GM23338 (cell line): Measurements from ENCODE around the gene AP1M1. TPM values are rescaled to one million over a fixed set of nuclear protein-coding genes. Genes with fewer than 3 reads are reported as not detected.

ENCODE experiments used
- ATAC-seq: fragments of 200-7000 bp; cut with Tn5 transposase; 3 replicates; pipeline ENCODE4 v1.9.1; 2020
- DNase-seq: peaks from one replicate; pipeline ENCODE4 v3.0.0-alpha.2; 2015; ENCODE audit warnings: low spot score
- H2AFZ ChIP-seq: fragments of 200-600 bp; sonication (generic); 2 replicates; pipeline ENCODE4 v1.8.0; 2016; ENCODE audit warnings: antibody characterized with exemption, mild to moderate bottlenecking, moderate library complexity
- H3F3A ChIP-seq: fragments of 200-600 bp; sonication (generic); replicated peaks from 2 replicates; pipeline ENCODE4 v1.8.0; 2017; ENCODE audit warnings: antibody characterized with exemption, mixed run types, low read depth
- H3K27ac ChIP-seq: fragments of 200-600 bp; sonication (generic); 2 replicates; pipeline ENCODE4 v1.6.1; 2016; ENCODE audit warnings: low read depth
- H3K27me3 ChIP-seq: fragments of 200-600 bp; sonication (generic); 2 replicates; pipeline ENCODE4 v1.8.0; 2016; ENCODE audit warnings: mild to moderate bottlenecking, mixed run types, moderate library complexity; ENCODE audit not compliant: insufficient read depth
- H3K36me3 ChIP-seq: fragments of 200-600 bp; sonication (generic); 2 replicates; pipeline ENCODE4 v1.8.0; 2016; ENCODE audit warnings: mild to moderate bottlenecking; ENCODE audit not compliant: insufficient read depth
- H3K4me1 ChIP-seq: fragments of 200-600 bp; sonication (generic); 2 replicates; pipeline ENCODE4 v1.8.0; 2016; ENCODE audit warnings: mild to moderate bottlenecking, moderate library complexity; ENCODE audit not compliant: insufficient read depth
- H3K4me2 ChIP-seq: fragments of 200-600 bp; sonication (generic); 2 replicates; pipeline ENCODE4 v1.7.1; 2017; ENCODE audit warnings: mixed run types
- H3K4me3 ChIP-seq: fragments of 200-600 bp; sonication (generic); 2 replicates; pipeline ENCODE4 v1.6.1; 2016; ENCODE audit warnings: mixed run types
- H3K79me2 ChIP-seq: fragments of 200-600 bp; sonication (generic); replicated peaks from 2 replicates; pipeline ENCODE4 v1.8.0; 2017; ENCODE audit warnings: mild to moderate bottlenecking; ENCODE audit not compliant: insufficient read depth
- H3K9me2 ChIP-seq: fragments of 200-600 bp; sonication (generic); 2 replicates; pipeline ENCODE4 v1.8.0; 2017; ENCODE audit not compliant: insufficient read depth
- H4K20me1 ChIP-seq: fragments of 200-600 bp; sonication (generic); replicated peaks from 2 replicates; pipeline ENCODE4 v1.8.0; 2017; ENCODE audit warnings: mild to moderate bottlenecking; ENCODE audit not compliant: insufficient read depth
- H3K27ac Mint-ChIP-seq: 2 replicates; pipeline ENCODE4 v1.8.0; 2020; ENCODE audit warnings: inconsistent platforms, mild to moderate bottlenecking, moderate library complexity, mixed read lengths
- H3K27me3 Mint-ChIP-seq: 3 replicates; pipeline ENCODE4 v1.8.0; 2022; ENCODE audit warnings: low read depth, mild to moderate bottlenecking, moderate library complexity, mixed read lengths, inconsistent platforms; ENCODE audit not compliant: insufficient read depth, poor library complexity
- H3K36me3 Mint-ChIP-seq: 3 replicates; pipeline ENCODE4 v1.8.0; 2021; ENCODE audit warnings: low read depth, mild to moderate bottlenecking, inconsistent platforms, moderate library complexity, mixed read lengths
- H3K4me1 Mint-ChIP-seq: 3 replicates; pipeline ENCODE4 v1.8.0; 2020; ENCODE audit warnings: mild to moderate bottlenecking, inconsistent platforms, mixed read lengths
- H3K4me3 Mint-ChIP-seq: 3 replicates; pipeline ENCODE4 v1.8.0; 2021; ENCODE audit warnings: moderate library complexity, mild to moderate bottlenecking, inconsistent platforms, mixed read lengths
- H3K9me3 Mint-ChIP-seq: 3 replicates; pipeline ENCODE4 v1.8.0; 2020; ENCODE audit warnings: moderate library complexity, mild to moderate bottlenecking, inconsistent platforms, mixed read lengths
- CREB1 ChIP-seq: fragments of 250-450 bp; sonication (Bioruptor Pico); IDR thresholded peaks from 2 replicates; pipeline ENCODE4 v1.5.0; 2020; ENCODE audit warnings: low read depth, mild to moderate bottlenecking, moderate library complexity
- EZH2 ChIP-seq: fragments of 200-600 bp; sonication (generic); IDR thresholded peaks from one replicate; pipeline ENCODE4 v1.8.0; 2017; ENCODE audit warnings: antibody characterized with exemption, mild to moderate bottlenecking, low read depth; ENCODE audit not compliant: unreplicated experiment
- EZH2phosphoT487 ChIP-seq: fragments of 200-600 bp; sonication (generic); IDR thresholded peaks from one replicate; pipeline ENCODE4 v1.8.1; 2018; ENCODE audit warnings: antibody characterized with exemption; ENCODE audit not compliant: unreplicated experiment
- JUNB ChIP-seq: IDR thresholded peaks from one replicate; pipeline ENCODE4 v1.6.1; 2016; ENCODE audit warnings: antibody characterized with exemption; ENCODE audit not compliant: unreplicated experiment
- NANOG ChIP-seq: IDR thresholded peaks from 2 replicates; pipeline ENCODE4 v1.6.1; 2016; ENCODE audit warnings: antibody characterized with exemption, borderline replicate concordance
- POLR2AphosphoS5 ChIP-seq: IDR thresholded peaks from 2 replicates; pipeline ENCODE4 v1.6.1; 2016; ENCODE audit warnings: antibody characterized with exemption, low read depth
- STAT1 ChIP-seq: IDR thresholded peaks from one replicate; pipeline ENCODE4 v1.6.1; 2016; ENCODE audit warnings: antibody characterized with exemption; ENCODE audit not compliant: unreplicated experiment
- ZNF114 ChIP-seq: fragments of 250-450 bp; sonication (Bioruptor Pico); IDR thresholded peaks from 2 replicates; pipeline ENCODE4 v1.5.0; 2020; ENCODE audit warnings: mild to moderate bottlenecking, moderate library complexity
- ZNF331 ChIP-seq: fragments of 250-450 bp; sonication (Bioruptor Pico); IDR thresholded peaks from 2 replicates; pipeline ENCODE4 v1.5.0; 2020; ENCODE audit warnings: low read depth, mild to moderate bottlenecking, moderate library complexity
- polyA plus RNA-seq: library from polyadenylated mRNA; unstranded; fragments of >200 nt; fragmentation: Nextera tagmentation; extraction: Ambion mirVana; gene quantifications from 2 replicates; pipeline ENCODE4 v1.2.1, GENCODE V29; 2016
- total RNA-seq: library from RNA; depleted of rRNA; stranded (reverse); fragments of >200 nt; shearing (Covaris generic); gene quantifications from 2 replicates; pipeline ENCODE4 v1.2.3, GENCODE V29; 2014
- TF ChIP-seq, protein P1 (sequence below), 2 experiments: fragments of 200-600 bp in 1 of 2; sonication (generic) in 1 of 2; conservative IDR thresholded peaks; 2 replicates each; pipeline versions ENCODE4 v1.5.1 to v1.6.1; 2016 to 2017; ENCODE audit warnings: antibody characterized with exemption in 2 of 2, low read depth in 2 of 2, mild to moderate bottlenecking in 2 of 2, moderate library complexity in 1 of 2
- TF ChIP-seq, protein P2 (sequence below): IDR thresholded peaks from 2 replicates; pipeline ENCODE4 v1.6.1; 2016; ENCODE audit warnings: antibody characterized with exemption
- TF ChIP-seq, protein P3 (sequence below): fragments of 250-450 bp; sonication (Bioruptor Pico); IDR thresholded peaks from 2 replicates; pipeline ENCODE4 v1.5.0; 2020; ENCODE audit warnings: mild to moderate bottlenecking, moderate library complexity
- TF ChIP-seq, protein P4 (sequence below): IDR thresholded peaks from one replicate; pipeline ENCODE4 v1.6.1; 2018; ENCODE audit warnings: antibody characterized with exemption; ENCODE audit not compliant: unreplicated experiment

Gene AP1M1
- total and polyA plus RNA-seq, 2 experiments from 2014 or later = 22.0 to 32.0 TPM

DNA sequence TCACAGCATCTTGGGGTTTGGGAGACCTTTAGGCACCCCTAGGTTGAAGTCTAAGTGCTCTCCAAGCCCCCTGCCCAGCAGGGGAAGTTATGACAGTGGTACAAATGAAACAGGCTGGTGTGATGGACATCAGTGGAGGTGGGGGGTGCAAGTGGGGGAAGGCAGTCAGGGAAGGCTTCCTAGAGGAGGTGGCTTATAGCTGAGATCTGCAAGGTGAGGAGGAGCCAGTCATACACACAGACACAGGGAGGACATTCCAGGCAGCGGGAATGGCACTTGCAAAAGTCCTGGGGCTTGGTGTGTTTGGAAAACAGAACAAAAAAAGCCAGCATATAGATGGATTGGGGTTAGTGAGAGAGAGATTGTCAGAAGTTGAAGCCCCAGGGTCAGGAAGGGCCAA, 42.6 kb upstream of the AP1M1 start:
- no peaks in the 10 kb centered on the region for H3F3A ChIP-seq
- H3K4me3 ChIP-seq = no peak overlapping the region
- H4K20me1 ChIP-seq = no peaks in the 10 kb centered on the region
- H2AFZ ChIP-seq = no peak overlapping the region
- ATAC-seq (no peak), DNase-seq (no peak)
- H3K4me3 Mint-ChIP-seq = no peak overlapping the region; the same call in 2 of the 3 replicates
- H3K27me3 Mint-ChIP-seq = peaks cover 11% of the 10 kb centered on the region
- H3K4me1 ChIP-seq = no peaks in the 10 kb centered on the region
- no peak overlapping the region for H3K27ac ChIP-seq
- no peak overlapping the region for H3K4me2 ChIP-seq
- H3K27ac Mint-ChIP-seq = no peak overlapping the region
- no peaks in the 10 kb centered on the region for H3K4me1 Mint-ChIP-seq
- H3K79me2 ChIP-seq = no peaks in the 10 kb centered on the region
- H3K36me3 Mint-ChIP-seq = no peaks in the 10 kb centered on the region; the same call in 2 of the 3 replicates
- H3K36me3 ChIP-seq = no peaks in the 10 kb centered on the region
- no peaks in the 10 kb centered on the region for H3K27me3 ChIP-seq
- TF ChIP-seq, protein P1, sequence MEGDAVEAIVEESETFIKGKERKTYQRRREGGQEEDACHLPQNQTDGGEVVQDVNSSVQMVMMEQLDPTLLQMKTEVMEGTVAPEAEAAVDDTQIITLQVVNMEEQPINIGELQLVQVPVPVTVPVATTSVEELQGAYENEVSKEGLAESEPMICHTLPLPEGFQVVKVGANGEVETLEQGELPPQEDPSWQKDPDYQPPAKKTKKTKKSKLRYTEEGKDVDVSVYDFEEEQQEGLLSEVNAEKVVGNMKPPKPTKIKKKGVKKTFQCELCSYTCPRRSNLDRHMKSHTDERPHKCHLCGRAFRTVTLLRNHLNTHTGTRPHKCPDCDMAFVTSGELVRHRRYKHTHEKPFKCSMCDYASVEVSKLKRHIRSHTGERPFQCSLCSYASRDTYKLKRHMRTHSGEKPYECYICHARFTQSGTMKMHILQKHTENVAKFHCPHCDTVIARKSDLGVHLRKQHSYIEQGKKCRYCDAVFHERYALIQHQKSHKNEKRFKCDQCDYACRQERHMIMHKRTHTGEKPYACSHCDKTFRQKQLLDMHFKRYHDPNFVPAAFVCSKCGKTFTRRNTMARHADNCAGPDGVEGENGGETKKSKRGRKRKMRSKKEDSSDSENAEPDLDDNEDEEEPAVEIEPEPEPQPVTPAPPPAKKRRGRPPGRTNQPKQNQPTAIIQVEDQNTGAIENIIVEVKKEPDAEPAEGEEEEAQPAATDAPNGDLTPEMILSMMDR (conservative IDR thresholded peaks at IDR 0.05; ENCODE audit: low read depth in 2 of 2) = no peak
- TF ChIP-seq EZH2 = no peak
- no peak for TF ChIP-seq JUNB
- TF ChIP-seq, protein P2, sequence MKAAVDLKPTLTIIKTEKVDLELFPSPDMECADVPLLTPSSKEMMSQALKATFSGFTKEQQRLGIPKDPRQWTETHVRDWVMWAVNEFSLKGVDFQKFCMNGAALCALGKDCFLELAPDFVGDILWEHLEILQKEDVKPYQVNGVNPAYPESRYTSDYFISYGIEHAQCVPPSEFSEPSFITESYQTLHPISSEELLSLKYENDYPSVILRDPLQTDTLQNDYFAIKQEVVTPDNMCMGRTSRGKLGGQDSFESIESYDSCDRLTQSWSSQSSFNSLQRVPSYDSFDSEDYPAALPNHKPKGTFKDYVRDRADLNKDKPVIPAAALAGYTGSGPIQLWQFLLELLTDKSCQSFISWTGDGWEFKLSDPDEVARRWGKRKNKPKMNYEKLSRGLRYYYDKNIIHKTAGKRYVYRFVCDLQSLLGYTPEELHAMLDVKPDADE = no peak
- TF ChIP-seq ZNF331 = no peak
- no peak for TF ChIP-seq ZNF114 (CRISPR knock-in tag)
- TF ChIP-seq STAT1 = no peak
- no peak for TF ChIP-seq CREB1 (CRISPR knock-in tag)
- TF ChIP-seq, protein P3, sequence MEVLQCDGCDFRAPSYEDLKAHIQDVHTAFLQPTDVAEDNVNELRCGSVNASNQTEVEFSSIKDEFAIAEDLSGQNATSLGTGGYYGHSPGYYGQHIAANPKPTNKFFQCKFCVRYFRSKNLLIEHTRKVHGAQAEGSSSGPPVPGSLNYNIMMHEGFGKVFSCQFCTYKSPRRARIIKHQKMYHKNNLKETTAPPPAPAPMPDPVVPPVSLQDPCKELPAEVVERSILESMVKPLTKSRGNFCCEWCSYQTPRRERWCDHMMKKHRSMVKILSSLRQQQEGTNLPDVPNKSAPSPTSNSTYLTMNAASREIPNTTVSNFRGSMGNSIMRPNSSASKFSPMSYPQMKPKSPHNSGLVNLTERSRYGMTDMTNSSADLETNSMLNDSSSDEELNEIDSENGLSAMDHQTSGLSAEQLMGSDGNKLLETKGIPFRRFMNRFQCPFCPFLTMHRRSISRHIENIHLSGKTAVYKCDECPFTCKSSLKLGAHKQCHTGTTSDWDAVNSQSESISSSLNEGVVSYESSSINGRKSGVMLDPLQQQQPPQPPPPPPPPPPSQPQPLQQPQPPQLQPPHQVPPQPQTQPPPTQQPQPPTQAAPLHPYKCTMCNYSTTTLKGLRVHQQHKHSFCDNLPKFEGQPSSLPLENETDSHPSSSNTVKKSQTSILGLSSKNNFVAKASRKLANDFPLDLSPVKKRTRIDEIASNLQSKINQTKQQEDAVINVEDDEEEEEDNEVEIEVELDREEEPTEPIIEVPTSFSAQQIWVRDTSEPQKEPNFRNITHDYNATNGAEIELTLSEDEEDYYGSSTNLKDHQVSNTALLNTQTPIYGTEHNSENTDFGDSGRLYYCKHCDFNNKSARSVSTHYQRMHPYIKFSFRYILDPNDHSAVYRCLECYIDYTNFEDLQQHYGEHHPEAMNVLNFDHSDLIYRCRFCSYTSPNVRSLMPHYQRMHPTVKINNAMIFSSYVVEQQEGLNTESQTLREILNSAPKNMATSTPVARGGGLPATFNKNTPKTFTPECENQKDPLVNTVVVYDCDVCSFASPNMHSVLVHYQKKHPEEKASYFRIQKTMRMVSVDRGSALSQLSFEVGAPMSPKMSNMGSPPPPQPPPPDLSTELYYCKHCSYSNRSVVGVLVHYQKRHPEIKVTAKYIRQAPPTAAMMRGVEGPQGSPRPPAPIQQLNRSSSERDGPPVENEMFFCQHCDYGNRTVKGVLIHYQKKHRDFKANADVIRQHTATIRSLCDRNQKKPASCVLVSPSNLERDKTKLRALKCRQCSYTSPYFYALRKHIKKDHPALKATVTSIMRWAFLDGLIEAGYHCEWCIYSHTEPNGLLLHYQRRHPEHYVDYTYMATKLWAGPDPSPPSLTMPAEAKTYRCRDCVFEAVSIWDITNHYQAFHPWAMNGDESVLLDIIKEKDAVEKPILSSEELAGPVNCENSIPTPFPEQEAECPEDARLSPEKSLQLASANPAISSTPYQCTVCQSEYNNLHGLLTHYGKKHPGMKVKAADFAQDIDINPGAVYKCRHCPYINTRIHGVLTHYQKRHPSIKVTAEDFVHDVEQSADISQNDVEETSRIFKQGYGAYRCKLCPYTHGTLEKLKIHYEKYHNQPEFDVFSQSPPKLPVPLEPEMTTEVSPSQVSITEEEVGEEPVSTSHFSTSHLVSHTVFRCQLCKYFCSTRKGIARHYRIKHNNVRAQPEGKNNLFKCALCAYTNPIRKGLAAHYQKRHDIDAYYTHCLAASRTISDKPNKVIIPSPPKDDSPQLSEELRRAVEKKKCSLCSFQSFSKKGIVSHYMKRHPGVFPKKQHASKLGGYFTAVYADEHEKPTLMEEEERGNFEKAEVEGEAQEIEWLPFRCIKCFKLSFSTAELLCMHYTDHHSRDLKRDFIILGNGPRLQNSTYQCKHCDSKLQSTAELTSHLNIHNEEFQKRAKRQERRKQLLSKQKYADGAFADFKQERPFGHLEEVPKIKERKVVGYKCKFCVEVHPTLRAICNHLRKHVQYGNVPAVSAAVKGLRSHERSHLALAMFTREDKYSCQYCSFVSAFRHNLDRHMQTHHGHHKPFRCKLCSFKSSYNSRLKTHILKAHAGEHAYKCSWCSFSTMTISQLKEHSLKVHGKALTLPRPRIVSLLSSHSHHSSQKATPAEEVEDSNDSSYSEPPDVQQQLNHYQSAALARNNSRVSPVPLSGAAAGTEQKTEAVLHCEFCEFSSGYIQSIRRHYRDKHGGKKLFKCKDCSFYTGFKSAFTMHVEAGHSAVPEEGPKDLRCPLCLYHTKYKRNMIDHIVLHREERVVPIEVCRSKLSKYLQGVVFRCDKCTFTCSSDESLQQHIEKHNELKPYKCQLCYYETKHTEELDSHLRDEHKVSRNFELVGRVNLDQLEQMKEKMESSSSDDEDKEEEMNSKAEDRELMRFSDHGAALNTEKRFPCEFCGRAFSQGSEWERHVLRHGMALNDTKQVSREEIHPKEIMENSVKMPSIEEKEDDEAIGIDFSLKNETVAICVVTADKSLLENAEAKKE = no peak
- TF ChIP-seq POLR2AphosphoS5 = no peak
- no peak for TF ChIP-seq EZH2phosphoT487
- no peak for TF ChIP-seq NANOG
- TF ChIP-seq, protein P4, sequence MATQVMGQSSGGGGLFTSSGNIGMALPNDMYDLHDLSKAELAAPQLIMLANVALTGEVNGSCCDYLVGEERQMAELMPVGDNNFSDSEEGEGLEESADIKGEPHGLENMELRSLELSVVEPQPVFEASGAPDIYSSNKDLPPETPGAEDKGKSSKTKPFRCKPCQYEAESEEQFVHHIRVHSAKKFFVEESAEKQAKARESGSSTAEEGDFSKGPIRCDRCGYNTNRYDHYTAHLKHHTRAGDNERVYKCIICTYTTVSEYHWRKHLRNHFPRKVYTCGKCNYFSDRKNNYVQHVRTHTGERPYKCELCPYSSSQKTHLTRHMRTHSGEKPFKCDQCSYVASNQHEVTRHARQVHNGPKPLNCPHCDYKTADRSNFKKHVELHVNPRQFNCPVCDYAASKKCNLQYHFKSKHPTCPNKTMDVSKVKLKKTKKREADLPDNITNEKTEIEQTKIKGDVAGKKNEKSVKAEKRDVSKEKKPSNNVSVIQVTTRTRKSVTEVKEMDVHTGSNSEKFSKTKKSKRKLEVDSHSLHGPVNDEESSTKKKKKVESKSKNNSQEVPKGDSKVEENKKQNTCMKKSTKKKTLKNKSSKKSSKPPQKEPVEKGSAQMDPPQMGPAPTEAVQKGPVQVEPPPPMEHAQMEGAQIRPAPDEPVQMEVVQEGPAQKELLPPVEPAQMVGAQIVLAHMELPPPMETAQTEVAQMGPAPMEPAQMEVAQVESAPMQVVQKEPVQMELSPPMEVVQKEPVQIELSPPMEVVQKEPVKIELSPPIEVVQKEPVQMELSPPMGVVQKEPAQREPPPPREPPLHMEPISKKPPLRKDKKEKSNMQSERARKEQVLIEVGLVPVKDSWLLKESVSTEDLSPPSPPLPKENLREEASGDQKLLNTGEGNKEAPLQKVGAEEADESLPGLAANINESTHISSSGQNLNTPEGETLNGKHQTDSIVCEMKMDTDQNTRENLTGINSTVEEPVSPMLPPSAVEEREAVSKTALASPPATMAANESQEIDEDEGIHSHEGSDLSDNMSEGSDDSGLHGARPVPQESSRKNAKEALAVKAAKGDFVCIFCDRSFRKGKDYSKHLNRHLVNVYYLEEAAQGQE = no peak
- peaks cover 2% of the 10 kb centered on the region; the same call in 1 of the 3 replicates for H3K9me3 Mint-ChIP-seq
- H3K9me2 ChIP-seq = no peaks in the 10 kb centered on the region
